ENCODE measurements around the gene WDR27.

- no peak for TF ChIP-seq GATA3 (IDR thresholded peaks at IDR 0.05; ENCODE audit: low read depth, low read length)
- no peak for TF ChIP-seq GATA2 (IDR thresholded peaks at IDR 0.05; ENCODE audit: low read depth, low read length)
Measured at GRCh38 chr6:169441292-169441691, 260.5 kb downstream of the WDR27 start.
